Hepatocyte (in vitro differentiated cells): ENCODE data around the gene SIL1. TPM values are rescaled to one million over a fixed set of nuclear protein-coding genes. Genes with fewer than 3 reads are reported as not detected.

Experiments
- DNase-seq: peaks from one replicate; pipeline ENCODE4 v3.0.0-alpha.2; 2016; ENCODE audit warnings: low spot score
- H2AFZ ChIP-seq: fragments of 200-600 bp; sonication (generic); 2 replicates; pipeline ENCODE4 v1.6.0; 2016; ENCODE audit warnings: antibody characterized with exemption, mild to moderate bottlenecking
- H3K27ac ChIP-seq: fragments of 200-600 bp; sonication (generic); 2 replicates; pipeline ENCODE4 v1.5.1; 2016; ENCODE audit warnings: mild to moderate bottlenecking
- H3K27me3 ChIP-seq: fragments of 200-600 bp; sonication (generic); 2 replicates; pipeline ENCODE4 v1.6.1; 2016
- H3K36me3 ChIP-seq: fragments of 200-600 bp; sonication (generic); replicated peaks from 2 replicates; pipeline ENCODE4 v1.5.1; 2016; ENCODE audit warnings: low read depth; ENCODE audit not compliant: insufficient read depth
- H3K4me1 ChIP-seq: fragments of 200-600 bp; sonication (generic); 2 replicates; pipeline ENCODE4 v1.5.1; 2016; ENCODE audit warnings: mild to moderate bottlenecking, moderate library complexity; ENCODE audit not compliant: insufficient read depth
- H3K4me2 ChIP-seq: fragments of 200-600 bp; sonication (generic); 2 replicates; pipeline ENCODE4 v1.6.0; 2016
- H3K4me3 ChIP-seq: fragments of 200-600 bp; sonication (generic); 2 replicates; pipeline ENCODE4 v1.5.1; 2016; ENCODE audit warnings: mild to moderate bottlenecking
- H3K79me2 ChIP-seq: fragments of 200-600 bp; sonication (generic); 2 replicates; pipeline ENCODE4 v1.6.0; 2017; ENCODE audit warnings: mild to moderate bottlenecking
- H3K9me2 ChIP-seq: fragments of 200-600 bp; sonication (generic); replicated peaks from 2 replicates; pipeline ENCODE4 v1.6.0; 2017; ENCODE audit warnings: mild to moderate bottlenecking; ENCODE audit not compliant: insufficient read depth
- H3K9me3 ChIP-seq: fragments of 200-600 bp; sonication (generic); 2 replicates; pipeline ENCODE4 v1.5.1; 2016; ENCODE audit warnings: low read depth, mild to moderate bottlenecking
- H4K20me1 ChIP-seq: fragments of 200-600 bp; sonication (generic); 2 replicates; pipeline ENCODE4 v1.6.0; 2016; ENCODE audit warnings: mild to moderate bottlenecking; ENCODE audit not compliant: insufficient read depth, poor library complexity, severe bottlenecking
- EZH2 ChIP-seq: fragments of 200-600 bp; sonication (generic); IDR thresholded peaks from 2 replicates; pipeline ENCODE4 v1.6.1; 2016; ENCODE audit warnings: antibody characterized with exemption, mild to moderate bottlenecking, borderline replicate concordance
- EZH2phosphoT487 ChIP-seq: fragments of 200-600 bp; sonication (generic); IDR thresholded peaks from one replicate; pipeline ENCODE4 v1.6.1; 2018; ENCODE audit warnings: antibody characterized with exemption, mild to moderate bottlenecking, low read depth, moderate library complexity; ENCODE audit not compliant: unreplicated experiment, severe bottlenecking
- WGBS: methylation state at CpG from one replicate; pipeline ENCODE4 v1.1.6; 2016; ENCODE audit warnings: low lambda C conversion rate; ENCODE audit errors: missing lambda C conversion rate; 5-methylcytosine and 5-hydroxymethylcytosine counted together
- polyA plus RNA-seq: library from polyadenylated mRNA; unstranded; fragments of >200 nt; fragmentation: Nextera tagmentation; extraction: Ambion mirVana; gene quantifications from 2 replicates; pipeline ENCODE4 v1.2.1, GENCODE V29; 2016
- total RNA-seq: library from RNA; depleted of rRNA; stranded (reverse); fragments of >200 nt; gene quantifications from 2 replicates; pipeline ENCODE4 v1.2.3, GENCODE V29; 2014
- TF ChIP-seq, protein P1 (sequence below): fragments of 200-600 bp; sonication (generic); IDR thresholded peaks from 2 replicates; pipeline ENCODE4 v1.5.1; 2016; ENCODE audit warnings: antibody characterized with exemption, mild to moderate bottlenecking; ENCODE audit not compliant: poor library complexity

Gene SIL1
- total and polyA plus RNA-seq, 2 experiments from 2014 or later, result 82.0 to 176 TPM

DNA sequence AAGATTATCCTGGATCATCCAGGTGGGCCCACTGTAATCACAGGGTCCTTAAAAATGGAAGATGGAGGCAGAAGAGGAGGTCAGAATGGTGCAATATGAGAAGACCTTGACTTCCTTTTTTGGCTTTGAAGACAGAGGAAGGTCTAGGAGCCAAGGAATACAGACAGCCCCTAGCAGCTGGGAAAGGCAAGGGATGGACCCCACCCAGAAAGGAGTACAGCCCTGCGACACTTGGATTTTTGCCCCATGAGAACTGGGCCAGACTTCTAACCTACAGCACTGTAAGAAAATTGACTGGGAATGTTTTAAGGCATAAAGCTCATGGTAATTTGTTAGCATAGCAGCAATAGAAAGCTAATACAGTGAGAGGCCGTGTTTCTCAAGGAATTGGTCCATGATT, 256.1 kb downstream of the SIL1 start:
- H3K27ac ChIP-seq, result no peak overlapping the region
- no peaks in the 10 kb centered on the region for H4K20me1 ChIP-seq
- 91% methylated on average over 2 of the region's 2 CpGs for WGBS

DNA sequence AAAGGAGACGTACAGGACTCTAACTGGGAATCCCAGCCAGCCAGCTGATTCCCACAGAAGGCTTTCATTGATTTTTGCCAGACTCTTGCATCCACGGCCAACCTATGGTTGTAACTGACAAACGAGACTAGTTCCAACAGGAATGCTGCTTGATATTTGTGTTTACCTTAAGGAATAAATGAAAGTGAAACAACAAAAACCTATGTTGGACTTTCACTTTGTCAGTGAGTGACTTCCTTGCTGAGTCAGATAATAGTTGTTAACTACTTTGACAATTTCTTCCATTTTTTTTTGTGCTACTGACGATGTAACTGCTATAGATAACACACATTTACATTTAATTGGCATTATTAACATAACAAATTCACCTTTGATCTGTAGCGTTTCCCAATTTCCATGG, 259.6 kb downstream of the SIL1 start:
- no peak for TF ChIP-seq EZH2phosphoT487
- TF ChIP-seq, protein P1, sequence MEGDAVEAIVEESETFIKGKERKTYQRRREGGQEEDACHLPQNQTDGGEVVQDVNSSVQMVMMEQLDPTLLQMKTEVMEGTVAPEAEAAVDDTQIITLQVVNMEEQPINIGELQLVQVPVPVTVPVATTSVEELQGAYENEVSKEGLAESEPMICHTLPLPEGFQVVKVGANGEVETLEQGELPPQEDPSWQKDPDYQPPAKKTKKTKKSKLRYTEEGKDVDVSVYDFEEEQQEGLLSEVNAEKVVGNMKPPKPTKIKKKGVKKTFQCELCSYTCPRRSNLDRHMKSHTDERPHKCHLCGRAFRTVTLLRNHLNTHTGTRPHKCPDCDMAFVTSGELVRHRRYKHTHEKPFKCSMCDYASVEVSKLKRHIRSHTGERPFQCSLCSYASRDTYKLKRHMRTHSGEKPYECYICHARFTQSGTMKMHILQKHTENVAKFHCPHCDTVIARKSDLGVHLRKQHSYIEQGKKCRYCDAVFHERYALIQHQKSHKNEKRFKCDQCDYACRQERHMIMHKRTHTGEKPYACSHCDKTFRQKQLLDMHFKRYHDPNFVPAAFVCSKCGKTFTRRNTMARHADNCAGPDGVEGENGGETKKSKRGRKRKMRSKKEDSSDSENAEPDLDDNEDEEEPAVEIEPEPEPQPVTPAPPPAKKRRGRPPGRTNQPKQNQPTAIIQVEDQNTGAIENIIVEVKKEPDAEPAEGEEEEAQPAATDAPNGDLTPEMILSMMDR, result no peak
- no peak for TF ChIP-seq EZH2
- no peaks in the 10 kb centered on the region for H3K9me2 ChIP-seq
- no peaks in the 10 kb centered on the region for H3K79me2 ChIP-seq
- no peak for DNase-seq
- no peak overlapping the region for H3K4me3 ChIP-seq
- H3K9me3 ChIP-seq, result no peaks in the 10 kb centered on the region
- H3K27me3 ChIP-seq, result no peaks in the 10 kb centered on the region
- no peak overlapping the region for H3K27ac ChIP-seq
- no peaks in the 10 kb centered on the region for H3K36me3 ChIP-seq
- H3K4me2 ChIP-seq, result no peak overlapping the region
- H2AFZ ChIP-seq, result no peak overlapping the region
- 79% methylated on average over 5 of the region's 5 CpGs for WGBS
- H3K4me1 ChIP-seq, result no peaks in the 10 kb centered on the region
- H4K20me1 ChIP-seq, result no peaks in the 10 kb centered on the region

More for the DNA sequence above, 256.1 kb downstream of the SIL1 start:
- Histone ChIP-seq H3K9me2 (no peaks in the 10 kb centered on the region), H3K36me3 (no peaks in the 10 kb centered on the region), H3K4me2 (no peak overlapping the region), H3K9me3 (no peaks in the 10 kb centered on the region), H2AFZ (no peak overlapping the region), H3K79me2 (no peaks in the 10 kb centered on the region), H3K4me1 (peaks cover 6% of the 10 kb centered on the region), H3K4me3 (no peak overlapping the region), H3K27me3 (no peaks in the 10 kb centered on the region)
- no peak for DNase-seq
- TF ChIP-seq, protein P1, result no peak
- no peak for TF ChIP-seq EZH2phosphoT487
- TF ChIP-seq EZH2, result no peak

DNA sequence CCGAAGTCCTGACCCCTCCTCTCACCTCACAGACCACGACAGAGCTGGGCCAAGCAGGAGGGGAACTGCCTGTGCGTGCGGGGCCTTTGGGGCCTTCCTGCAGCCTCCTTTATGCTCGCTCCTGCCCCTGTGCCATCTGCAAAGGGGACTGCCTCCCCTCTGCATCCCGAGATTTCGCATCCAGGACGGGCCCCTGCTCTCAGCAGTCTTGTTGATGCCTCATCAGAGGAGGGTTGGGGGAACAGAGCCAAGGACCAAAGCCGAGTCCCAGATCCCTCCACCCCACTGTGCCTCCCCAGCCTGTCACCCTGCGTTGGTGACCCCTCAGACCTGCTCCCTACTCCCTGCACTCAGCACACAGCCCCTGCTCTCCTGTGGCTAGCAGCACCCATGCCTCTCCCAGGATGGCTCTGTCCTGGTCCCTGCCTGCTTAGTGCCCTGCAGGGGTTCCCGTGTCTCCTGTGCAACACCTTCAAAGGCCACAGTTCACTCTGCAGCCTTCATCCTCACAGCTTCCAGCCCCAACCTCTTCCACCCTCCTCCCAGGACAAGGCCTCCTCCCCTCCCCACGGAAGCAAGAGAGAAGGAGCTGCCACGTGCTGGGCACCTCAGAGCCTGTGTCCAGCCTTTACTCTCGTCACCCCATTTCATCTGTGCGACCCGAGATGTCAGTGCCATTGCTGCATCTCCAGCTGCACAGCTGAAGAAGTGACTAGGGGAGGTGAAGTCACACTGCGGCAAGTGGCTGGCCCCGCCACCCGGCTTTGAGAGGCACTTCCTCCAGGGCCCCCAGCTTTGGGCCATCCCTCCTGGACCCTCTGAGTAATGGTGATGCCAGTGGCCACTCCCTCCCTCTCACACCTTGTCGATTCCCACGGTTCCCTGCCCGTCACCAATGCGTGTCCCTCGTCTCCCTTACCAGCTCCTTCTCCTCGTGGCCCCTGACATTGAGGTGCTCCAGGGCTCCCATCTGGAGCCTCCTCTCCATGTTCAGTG, 260.5 kb downstream of the SIL1 start:
- no peak overlapping the region for H2AFZ ChIP-seq
- TF ChIP-seq EZH2phosphoT487, result no peak
- TF ChIP-seq EZH2, result no peak
- TF ChIP-seq, protein P1, result no peak
- no peak for DNase-seq

More for the DNA sequence above, 260.5 kb downstream of the SIL1 start:
- H3K4me1 ChIP-seq, result no peaks in the 10 kb centered on the region
- H3K9me3 ChIP-seq, result no peaks in the 10 kb centered on the region
- no peaks in the 10 kb centered on the region for H3K79me2 ChIP-seq
- H4K20me1 ChIP-seq, result no peaks in the 10 kb centered on the region
- WGBS, result 89% methylated on average over 25 of the region's 25 CpGs
- no peak overlapping the region for H3K4me2 ChIP-seq
- no peak overlapping the region for H3K27ac ChIP-seq
- H3K9me2 ChIP-seq, result no peaks in the 10 kb centered on the region
- no peak overlapping the region for H3K4me3 ChIP-seq
- no peaks in the 10 kb centered on the region for H3K27me3 ChIP-seq
- H3K36me3 ChIP-seq, result no peaks in the 10 kb centered on the region
